Activated CD8-positive, alpha-beta memory T cell treated with anti-CD3 and anti-CD28 coated beads, Interleukin-2, amount 10 ng/mL, durations not matched to agents 7 days and 5 days (primary cell): ENCODE results near the gene ZNF18. TPM values are rescaled to one million over a fixed set of nuclear protein-coding genes. Genes with fewer than 3 reads are reported as not detected.

ENCODE experiments used
- ATAC-seq: fragments of 150-1000 bp; cut with Tn5 transposase; one replicate; pipeline ENCODE4 v1.10.0; 2021; ENCODE audit warnings: moderate library complexity
- CTCF ChIA-PET: fragments of 350-600 bp; sonication (Branson Sonifier 250); formaldehyde crosslinking; loops from one replicate; lab custom pipeline; 2021; ENCODE audit warnings: antibody characterized with exemption; lab: Charles Lee
- DNase-seq: peaks from one replicate; pipeline ENCODE4 v3.0.0-alpha.2; 2020
- H3K27ac Mint-ChIP-seq: one replicate; pipeline ENCODE4 v1.8.0; 2021; ENCODE audit warnings: mild to moderate bottlenecking, mixed read lengths
- H3K27me3 Mint-ChIP-seq: one replicate; pipeline ENCODE4 v1.8.0; 2021; ENCODE audit warnings: mixed read lengths
- H3K36me3 Mint-ChIP-seq: one replicate; pipeline ENCODE4 v1.8.0; 2021; ENCODE audit warnings: mild to moderate bottlenecking, mixed read lengths
- H3K4me1 Mint-ChIP-seq: one replicate; pipeline ENCODE4 v1.8.0; 2021; ENCODE audit warnings: mixed read lengths
- H3K4me3 Mint-ChIP-seq: one replicate; pipeline ENCODE4 v1.8.0; 2021; ENCODE audit warnings: mild to moderate bottlenecking, moderate library complexity, mixed read lengths
- H3K9me3 Mint-ChIP-seq: one replicate; pipeline ENCODE4 v1.8.0; 2022; ENCODE audit warnings: low read depth, mixed read lengths
- total RNA-seq, 2 experiments: library from RNA; stranded (reverse); gene quantifications; one replicate each; pipeline ENCODE4 v1.2.3, GENCODE V29; 2021

Gene ZNF18
- total RNA-seq, 2 experiments from 2014 or later = 9.3 to 11.9 TPM

DNA sequence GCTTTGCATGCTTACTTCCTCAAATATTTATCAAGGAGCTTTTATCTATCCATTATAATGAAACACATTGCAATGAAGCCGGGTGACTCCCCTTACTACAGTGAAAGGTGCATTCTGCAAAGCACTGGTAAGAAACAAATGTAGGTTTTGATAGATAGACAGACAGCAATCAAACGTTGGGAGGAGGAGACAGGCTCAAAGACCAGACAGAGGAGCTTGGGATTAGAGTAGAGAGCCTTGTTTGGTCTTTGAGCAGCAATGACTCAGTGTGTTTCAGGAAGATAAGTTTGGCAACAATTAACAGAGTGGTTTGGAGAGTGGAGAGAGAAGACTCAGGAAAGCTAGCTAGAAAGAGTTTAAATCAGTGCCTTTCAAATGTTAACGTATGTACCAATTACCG lies 68.8 kb downstream of the ZNF18 start:
- no peak for DNase-seq
- H3K9me3 Mint-ChIP-seq = no peaks in the 10 kb centered on the region
- CTCF ChIA-PET = no interaction called here

More for the DNA sequence above, 68.8 kb downstream of the ZNF18 start:
- Mint-ChIP-seq H3K36me3 (no peaks in the 10 kb centered on the region), H3K27me3 (no peaks in the 10 kb centered on the region), H3K27ac (no peak overlapping the region), H3K4me3 (no peak overlapping the region), H3K4me1 (no peaks in the 10 kb centered on the region)
- ATAC-seq = no peak

Other genes with a start within 250 kb of the ZNF18 start
- 10 to 100 TPM; 22.1 to 29.9 TPM for gene MAP2K4, start 23.4 kb upstream of the ZNF18 start, total RNA-seq